ENCODE results near the gene PCBP4.

Gene PCBP4

GRCh38 chr3:52001443-52001974, 34.3 kb upstream of the PCBP4 start:
- peak; percentile 79 for TF ChIP-seq CTCF (IDR thresholded peaks at IDR 0.05)
- Histone ChIP-seq H3K4me3 (no peak overlapping the region), H3K27ac (no peak overlapping the region)
- no peak for DNase-seq (ENCODE audit: low spot score)

GRCh38 chr3:51999846-52000245, 32.6 kb upstream of the PCBP4 start:
- no peak for DNase-seq (ENCODE audit: low spot score)
- no peak overlapping the region for H3K4me3 ChIP-seq
- no peak for TF ChIP-seq CTCF (IDR thresholded peaks at IDR 0.05)
- H3K27ac ChIP-seq, result no peak overlapping the region

- no peak for DNase-seq (ENCODE audit: low spot score)
- H3K27ac ChIP-seq, result no peak overlapping the region
- TF ChIP-seq CTCF (IDR thresholded peaks at IDR 0.05), result no peak
- no peak overlapping the region for H3K4me3 ChIP-seq
Observed at GRCh38 chr3:51998774-51999173, 31.5 kb upstream of the PCBP4 start.

- TF ChIP-seq CTCF (IDR thresholded peaks at IDR 0.05), result no peak
- no peak overlapping the region for H3K4me3 ChIP-seq
- DNase-seq (ENCODE audit: low spot score), result no peak
- H3K27ac ChIP-seq, result no peak overlapping the region
Observed at GRCh38 chr3:51997935-51998596, 30.8 kb upstream of the PCBP4 start.

- no peak overlapping the region for H3K27ac ChIP-seq
- no peak overlapping the region for H3K4me3 ChIP-seq
- TF ChIP-seq CTCF (IDR thresholded peaks at IDR 0.05), result no peak
- no peak for DNase-seq (ENCODE audit: low spot score)
Observed at GRCh38 chr3:51997172-51997571, 29.9 kb upstream of the PCBP4 start.

- peak; percentile 96 for DNase-seq (ENCODE audit: low spot score)
- peak within 1 kb of the TSS; percentile 80 to 84 for H3K27ac ChIP-seq
- no peak for TF ChIP-seq CTCF (IDR thresholded peaks at IDR 0.05)
- H3K4me3 ChIP-seq, result peak within 1 kb of the TSS; percentile 83
Observed at GRCh38 chr3:51995346-51996163, 28.3 kb upstream of the PCBP4 start, which contains the start of gene RPL29. TSS of gene RPL29 (minus strand) at chr3:51995895. CDS start at chr3:51995461, 434 bp downstream.

Measured in coronary artery (tissue), 2 donors.